SK-MEL-5 (cell line): ENCODE results near the gene MMEL1. TPM values are rescaled to one million over a fixed set of nuclear protein-coding genes. Genes with fewer than 3 reads are reported as not detected.
"Not testable (repeated sequence)": the region's sequence is repeated elsewhere in the genome, so short reads cannot be mapped to it uniquely, and the experiment has no call there.

Experiments
- DNase-seq: peaks from one replicate; pipeline ENCODE4 v3.0.0-alpha.2; 2016; ENCODE audit warnings: low read depth, low spot score
- in situ Hi-C: cut with HindIII; loops from 2 replicates; pipeline ENCODE4 v1.10.0; 2016; ENCODE audit warnings: low sequenced_read_pairs, high pct_unique_total_duplicates, low pct_unique_long_range_greater_than_20kb
- total RNA-seq: library from RNA; depleted of rRNA; stranded (reverse); fragments of >200 nt; shearing (Covaris generic); gene quantifications from 2 replicates; pipeline ENCODE4 v1.2.3, GENCODE V29; 2014

The MMEL1 gene
- total RNA-seq, 1 experiment from 2014 or later = not detected

DNA sequence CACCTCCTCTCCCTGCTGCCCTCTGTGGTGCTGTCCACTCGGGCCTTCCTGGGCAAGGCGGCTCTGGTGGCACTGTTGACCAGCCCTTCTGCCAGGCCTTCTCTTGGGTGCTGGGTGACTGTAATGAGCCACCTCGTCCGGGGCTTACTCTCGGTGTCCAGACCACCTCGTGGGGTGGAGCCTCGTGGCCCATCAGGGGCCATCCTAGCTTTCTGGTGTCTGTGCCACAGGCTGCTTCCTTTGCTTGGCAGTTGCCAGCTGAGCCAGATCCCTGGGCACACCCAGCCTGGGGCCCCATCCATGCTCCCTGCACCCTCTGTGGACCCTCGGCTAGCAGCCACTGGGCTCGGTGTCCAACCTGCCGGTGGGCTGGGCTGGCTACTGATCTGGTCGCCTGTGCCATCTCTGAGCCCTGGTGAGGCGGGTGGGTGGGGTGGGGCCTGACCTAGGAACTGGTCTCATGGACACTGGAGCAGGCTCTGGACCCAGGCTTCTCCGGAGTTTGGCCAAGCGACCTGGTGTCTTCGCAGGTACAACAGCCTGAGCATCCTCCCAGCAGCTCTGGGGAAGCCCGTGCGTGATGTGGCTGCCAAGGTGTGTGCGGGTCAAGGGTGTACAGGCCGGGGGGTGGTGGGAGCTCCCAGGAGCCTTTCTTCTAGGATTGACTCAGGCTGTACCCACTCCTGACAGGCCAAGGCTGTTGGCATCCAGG, 44.8 kb downstream of the MMEL1 start:
- in situ Hi-C loops = no loop called here
- no peak for DNase-seq

DNA sequence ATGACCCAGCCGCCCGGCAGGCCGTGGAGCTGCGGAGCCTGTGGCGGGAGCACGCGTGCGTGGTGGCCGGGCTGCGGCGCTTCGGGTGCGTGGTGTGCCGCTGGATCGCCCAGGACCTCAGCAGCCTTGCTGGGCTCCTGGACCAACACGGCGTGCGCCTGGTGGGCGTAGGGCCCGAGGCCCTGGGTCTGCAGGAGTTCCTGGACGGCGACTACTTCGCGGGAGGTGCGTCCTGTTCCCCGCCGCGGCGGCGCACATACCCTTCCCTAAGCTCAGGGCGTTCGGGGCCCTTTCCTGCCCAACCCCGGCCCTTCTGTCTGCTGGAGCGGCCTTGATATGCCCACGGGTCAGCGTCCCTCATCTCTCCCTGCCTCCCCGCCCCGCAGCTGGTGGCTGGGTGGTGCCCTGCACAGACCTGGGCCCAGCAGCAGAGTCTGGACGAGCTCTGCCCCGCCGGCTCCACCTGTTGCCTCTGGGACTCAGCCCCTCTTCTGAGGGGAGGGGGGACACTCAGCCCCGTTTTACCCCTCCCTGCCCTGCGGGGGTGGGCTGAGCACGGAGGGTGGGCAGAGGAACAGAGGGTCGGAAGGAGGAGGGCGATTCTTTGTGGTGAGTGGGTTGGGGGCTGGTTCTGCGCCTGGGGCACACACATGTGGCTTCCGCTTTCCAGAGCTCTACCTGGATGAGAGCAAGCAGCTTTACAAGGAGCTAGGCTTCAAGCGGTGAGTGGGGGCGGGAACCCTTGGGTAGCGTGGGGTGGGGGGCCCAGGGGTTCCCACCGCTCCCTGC, 45.6 kb downstream of the MMEL1 start:
- in situ Hi-C loops = no loop called here
- DNase-seq = no peak

DNA sequence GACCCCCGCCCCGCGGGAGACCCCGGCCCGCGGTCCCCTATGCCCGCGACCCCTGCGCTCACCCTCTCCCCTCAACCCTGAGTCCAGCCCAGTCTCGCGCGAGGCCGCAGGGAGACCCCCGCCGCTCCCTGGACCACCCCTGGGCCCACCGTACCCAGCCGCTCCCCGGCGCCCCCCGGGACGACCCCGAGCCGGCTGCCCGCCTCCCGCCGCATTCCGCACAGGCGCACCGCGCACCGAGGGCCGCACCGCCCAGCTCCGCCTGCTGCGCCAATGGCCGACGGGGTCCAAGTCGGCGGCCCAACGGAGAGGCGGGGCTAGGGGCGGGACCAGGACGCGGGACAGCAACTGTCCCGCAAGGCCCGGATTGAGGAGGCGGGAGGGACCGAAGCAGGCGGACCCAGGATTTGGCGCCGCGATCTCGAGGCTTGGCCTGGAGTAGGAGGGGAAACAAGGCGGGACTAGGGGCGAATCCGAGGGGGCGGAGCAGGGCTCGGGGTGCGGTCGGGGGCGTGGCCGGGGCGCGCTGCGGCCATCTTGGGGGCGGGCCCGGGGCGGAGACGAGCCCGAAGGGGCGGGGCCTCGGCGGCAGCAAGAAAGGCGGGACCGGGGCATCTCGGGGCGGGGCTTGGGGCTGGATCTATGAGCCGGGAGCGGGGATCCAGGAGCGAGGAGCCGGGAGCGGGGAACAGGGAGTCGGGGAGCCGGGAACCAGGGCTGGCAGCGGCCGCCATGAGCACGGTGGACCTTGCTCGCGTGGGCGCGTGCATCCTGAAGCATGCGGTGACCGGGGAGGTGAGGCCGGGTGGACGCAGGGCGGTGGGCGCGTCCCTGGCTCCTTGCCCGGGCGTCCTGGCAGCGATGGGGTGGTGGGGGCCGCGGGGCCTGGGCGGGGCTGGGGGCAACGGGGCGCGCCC, 46.4 kb downstream of the MMEL1 start, which contains the start of gene PRXL2B:
TSS of gene PRXL2B (plus strand) at position 624 of the 917 bp plus-strand sequence. CDS start at position 733, 109 bp downstream.
- in situ Hi-C loops = no loop called here

DNA sequence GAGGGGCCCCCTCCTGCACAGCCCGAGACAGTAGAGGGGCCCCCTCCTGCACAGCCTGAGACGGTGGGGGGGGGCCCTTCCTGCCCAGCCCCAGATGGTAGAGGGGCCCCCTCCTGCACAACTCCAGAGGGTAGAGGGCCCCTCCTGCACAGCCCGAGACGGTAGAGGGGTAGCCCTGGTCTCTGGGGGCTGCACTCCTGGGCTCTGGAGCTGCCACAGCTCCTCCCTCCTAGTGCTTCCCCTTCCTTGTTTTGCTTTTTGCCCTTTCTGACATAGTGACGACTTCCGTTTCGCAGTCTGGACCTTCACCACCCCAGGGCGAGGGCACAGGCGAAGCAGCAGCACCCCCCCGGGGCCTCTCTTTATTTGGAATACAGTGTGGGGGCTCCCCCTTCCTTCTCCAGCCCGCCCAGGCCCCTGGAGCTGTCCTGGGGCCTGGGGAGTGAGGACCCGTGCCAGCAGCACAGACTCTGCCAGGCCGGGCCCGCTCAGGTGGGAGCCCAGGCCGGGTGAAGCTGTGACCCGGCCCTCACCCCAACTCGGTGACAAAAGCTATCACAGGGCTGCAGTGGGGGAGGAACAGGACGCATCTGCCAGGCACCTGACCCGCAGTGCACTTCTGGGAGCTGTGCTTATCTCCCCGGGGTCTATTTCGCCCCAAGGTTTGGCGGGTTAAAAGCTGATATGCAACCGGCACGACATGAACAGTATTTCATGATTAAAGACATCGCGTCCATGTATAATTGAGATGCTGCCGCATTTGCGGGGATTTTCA, 47.3 kb downstream of the MMEL1 start:
- in situ Hi-C loops = no loop called here

More for the DNA sequence above, 46.4 kb downstream of the MMEL1 start, which contains the start of gene PRXL2B:
- peak; percentile 95 for DNase-seq

GRCh38 chr1:2584686-2585317, 48.0 kb downstream of the MMEL1 start:
- DNase-seq = no peak
- in situ Hi-C loops = no loop called here

More for the DNA sequence above, 47.3 kb downstream of the MMEL1 start:
- peak; percentile 52 for DNase-seq

GRCh38 chr1:2583871-2584351, 48.9 kb downstream of the MMEL1 start:
- no peak for DNase-seq
- in situ Hi-C loops = no loop called here

DNA sequence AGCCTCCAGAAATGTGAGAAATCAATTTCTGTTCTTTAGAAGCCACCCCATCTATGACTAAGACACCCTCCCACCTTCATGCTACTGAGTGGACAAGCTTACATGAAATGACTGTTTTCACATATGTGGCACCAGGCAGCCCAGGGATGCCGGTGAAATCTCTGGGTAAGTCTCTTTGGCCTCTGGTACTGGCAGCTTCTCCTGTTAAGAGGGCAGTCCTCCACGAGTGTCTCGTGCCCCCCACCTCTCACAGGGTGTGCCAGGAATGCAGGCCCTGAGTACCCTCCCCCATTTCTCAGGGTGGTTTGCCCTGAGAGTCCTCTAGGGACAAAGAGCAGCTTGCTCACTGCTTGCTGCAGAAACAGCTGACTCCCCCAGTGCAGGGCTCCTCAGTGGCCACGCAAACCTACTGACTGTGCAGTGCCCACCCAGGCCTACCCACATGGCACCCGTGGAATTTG, 49.5 kb downstream of the MMEL1 start:
- in situ Hi-C loops = no loop called here
- no peak for DNase-seq

- in situ Hi-C loops = no loop called here
- DNase-seq = no peak
Measured at GRCh38 chr1:2582391-2582790, 50.4 kb downstream of the MMEL1 start.

DNA sequence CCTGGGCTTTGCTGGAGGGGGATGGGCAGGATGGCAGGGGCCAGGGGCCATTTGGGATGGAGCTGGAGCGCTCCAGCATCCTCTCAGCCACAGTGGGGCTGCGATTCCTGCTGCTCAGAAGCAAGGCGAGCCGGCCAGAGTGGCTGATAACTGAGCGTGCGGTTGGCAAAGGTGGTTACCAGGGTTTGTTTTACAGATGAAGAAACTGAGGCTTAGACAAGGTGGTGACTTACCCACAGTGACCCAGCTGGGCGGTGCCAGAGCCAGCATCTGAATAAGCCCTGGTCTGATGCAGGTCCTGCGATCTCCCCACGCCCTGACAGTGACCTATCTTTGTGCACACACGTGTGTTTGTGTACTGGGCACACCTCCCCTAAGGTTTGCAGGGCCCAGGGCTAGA, 52.1 kb downstream of the MMEL1 start:
- no peak for DNase-seq
- in situ Hi-C loops = no loop called here

DNA sequence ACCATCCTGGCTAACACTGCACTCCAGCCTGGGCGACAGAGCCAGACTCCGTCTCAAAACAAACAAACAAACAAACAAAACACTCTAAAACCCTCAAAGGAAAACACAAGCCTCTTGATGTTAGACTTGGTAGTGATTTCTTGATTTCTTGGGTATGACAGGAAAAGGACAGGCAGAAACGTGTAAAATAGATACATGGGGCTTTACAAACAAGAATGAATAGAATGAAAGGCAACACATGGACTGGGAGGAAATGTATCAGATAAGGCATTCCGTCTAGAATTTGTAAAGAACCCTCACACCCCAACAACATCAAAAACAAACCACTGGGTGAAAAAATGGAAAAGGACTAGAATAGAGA, 54.1 kb downstream of the MMEL1 start:
- in situ Hi-C loops = no loop called here
- no peak for DNase-seq

DNA sequence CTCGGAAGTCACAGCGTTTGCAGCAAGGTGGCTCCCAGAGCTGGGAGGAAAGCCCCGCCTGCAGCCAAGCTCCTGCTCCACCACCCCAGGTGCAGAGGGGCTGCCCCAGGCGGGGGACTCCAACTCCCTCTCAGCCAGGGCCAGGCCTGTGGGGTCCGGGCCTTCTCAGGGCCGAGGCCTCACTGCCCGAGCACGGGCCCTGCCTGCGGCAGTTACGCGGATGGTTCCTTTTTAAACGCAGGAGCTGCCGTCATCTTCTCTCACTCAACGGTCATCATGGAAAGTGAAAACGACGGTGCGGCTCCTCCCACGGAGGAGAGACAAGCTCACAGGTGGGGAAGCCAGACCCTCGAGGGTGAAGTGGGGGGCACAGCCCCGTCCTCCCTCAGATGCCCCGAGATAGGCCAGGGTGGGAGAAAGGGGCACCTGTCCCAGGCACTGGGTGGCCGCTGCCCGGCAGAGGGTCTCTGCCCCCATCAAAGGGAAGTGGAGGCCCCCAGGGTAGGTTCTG, 55.2 kb downstream of the MMEL1 start:
- DNase-seq, in situ Hi-C loops: not testable (repeated sequence)

- in situ Hi-C loops = no loop called here
- no peak for DNase-seq
Measured at GRCh38 chr1:2575801-2576663, 56.8 kb downstream of the MMEL1 start.

GRCh38 chr1:2574350-2574749, 58.5 kb downstream of the MMEL1 start:
- peak; percentile 45 for DNase-seq

DNA sequence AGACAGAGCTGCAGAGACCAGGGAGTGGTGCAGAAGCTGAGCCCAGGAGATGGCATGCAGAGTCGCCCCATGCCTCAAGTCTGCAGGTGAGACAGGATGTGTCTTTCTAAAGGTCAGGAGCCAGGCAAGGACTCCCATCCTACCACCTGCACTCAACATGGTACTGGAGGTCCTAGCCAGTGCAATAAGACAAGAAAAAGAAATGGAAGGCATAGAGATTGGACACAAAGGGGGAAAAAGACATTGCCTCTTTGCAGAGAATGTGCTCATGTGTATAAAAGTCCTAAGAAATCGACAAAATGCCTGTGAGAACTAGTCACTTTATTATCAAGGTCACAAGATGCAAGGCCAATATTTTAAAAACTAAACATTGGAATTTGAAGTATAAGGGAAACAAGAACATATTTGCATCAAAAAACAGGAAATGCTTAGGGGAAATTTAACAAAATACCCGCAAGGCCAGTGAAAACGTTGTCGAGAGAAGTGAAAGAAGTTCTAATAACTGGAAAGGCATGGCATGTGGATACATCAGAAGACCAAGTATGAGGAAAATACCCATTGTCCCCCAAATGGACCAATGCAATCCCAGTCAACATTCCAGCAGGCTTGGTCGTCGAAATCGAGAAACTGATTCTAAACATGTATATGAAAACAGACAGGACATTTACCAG, 59.4 kb downstream of the MMEL1 start:
- no peak for DNase-seq
- in situ Hi-C loops = no loop called here

More at GRCh38 chr1:2574350-2574749, 58.5 kb downstream of the MMEL1 start:
- in situ Hi-C loops = no loop called here

- in situ Hi-C loops = no loop called here
- no peak for DNase-seq
Measured at GRCh38 chr1:2571348-2571747, 61.5 kb downstream of the MMEL1 start.
